HepG2 (cell line): ENCODE data around the gene IL4I1. TPM values are rescaled to one million over a fixed set of nuclear protein-coding genes. Genes with fewer than 3 reads are reported as not detected.

Experiments used
- EP300 ChIP-seq, 3 experiments: sonication (generic) in 1 of 3; formaldehyde crosslinking in 1 of 3; IDR thresholded peaks; 2 replicates each; pipeline versions ENCODE4 v1.5.1 to v1.6.1; 2011 to 2020; ENCODE audit warnings: low read depth in 2 of 3, low read length in 2 of 3, borderline replicate concordance in 1 of 3, improper control_type of control experiment in 1 of 3, mild to moderate bottlenecking in 1 of 3, missing genetic modification reagents in 1 of 3, moderate library complexity in 1 of 3
- ESRRA ChIP-seq: sonication (generic); formaldehyde crosslinking; IDR thresholded peaks from 2 replicates; pipeline ENCODE4 v1.5.1; 2020; ENCODE audit warnings: mild to moderate bottlenecking, low read depth, missing genetic modification reagents
- FOSL2 ChIP-seq: sonication (generic); formaldehyde crosslinking; IDR thresholded peaks from 2 replicates; pipeline ENCODE4 v1.4.0; 2020; ENCODE audit warnings: missing genetic modification reagents
- FOXC1 ChIP-seq: sonication (generic); formaldehyde crosslinking; IDR thresholded peaks from 2 replicates; pipeline ENCODE4 v1.8.0; 2022; ENCODE audit warnings: mild to moderate bottlenecking, missing genetic modification reagents, borderline replicate concordance
- GATA4 ChIP-seq: sonication (generic); IDR thresholded peaks from 2 replicates; pipeline ENCODE4 v1.6.1; 2016; ENCODE audit warnings: antibody characterized with exemption, low read depth, borderline replicate concordance
- GPN1 ChIP-seq: sonication (generic); formaldehyde crosslinking; IDR thresholded peaks from 2 replicates; pipeline ENCODE4 v1.5.1; 2020; ENCODE audit warnings: missing genetic modification reagents, borderline replicate concordance
- HNRNPLL ChIP-seq: fragments of 200-400 bp; formaldehyde crosslinking; IDR thresholded peaks from 2 replicates; pipeline ENCODE4 v1.6.1; 2017; ENCODE audit warnings: mild to moderate bottlenecking, low read depth, low read length; ENCODE audit not compliant: poor library complexity, severe bottlenecking
- SIN3B ChIP-seq: fragments of 150-350 bp; IDR thresholded peaks from 2 replicates; pipeline ENCODE4 v1.6.1; 2014; ENCODE audit warnings: low read length
- ZFP82 ChIP-seq: sonication (generic); formaldehyde crosslinking; IDR thresholded peaks from 2 replicates; pipeline ENCODE4 v1.5.1; 2020; ENCODE audit warnings: mild to moderate bottlenecking, missing genetic modification reagents, borderline replicate concordance
- ZNF180 ChIP-seq: sonication (generic); formaldehyde crosslinking; IDR thresholded peaks from 2 replicates; pipeline ENCODE4 v1.4.0; 2020; ENCODE audit warnings: low read depth, missing genetic modification reagents, borderline replicate concordance
- ZNF501 ChIP-seq: sonication (generic); formaldehyde crosslinking; IDR thresholded peaks from 2 replicates; pipeline ENCODE4 v1.5.1; 2020; ENCODE audit warnings: mild to moderate bottlenecking, moderate library complexity, missing genetic modification reagents
- ZSCAN31 ChIP-seq: sonication (generic); formaldehyde crosslinking; IDR thresholded peaks from 2 replicates; pipeline ENCODE4 v1.5.0; 2020; ENCODE audit warnings: low read depth, mild to moderate bottlenecking, missing genetic modification reagents
- polyA plus RNA-seq, 8 experiments: library from polyadenylated mRNA; depleted of rRNA in 3 of 8; stranded (reverse) in 7 of 8; unstranded in 1 of 8; fragments of >200 nt; fragmentation: Illumina TruSeq in 4 of 8; extraction: Trizol in 4 of 8; gene quantifications; 2 replicates each; pipeline versions ENCODE4 v1.2.1 to v1.2.3, GENCODE V29; 2011 to 2016; ENCODE audit warnings: low read depth in 4 of 8, missing spikeins in 1 of 8, mixed read lengths in 1 of 8; ENCODE audit not compliant: insufficient read depth in 1 of 8
- total RNA-seq, 5 experiments: library from RNA; depleted of rRNA; stranded (reverse); fragments of >200 nt; fragmentation: Illumina TruSeq; extraction: Trizol; gene quantifications; 2 replicates each; pipeline ENCODE4 v1.2.3, GENCODE V29; 2016; ENCODE audit warnings: low read depth in 1 of 5
- TF ChIP-seq, protein P1 (sequence below): sonication (generic); formaldehyde crosslinking; IDR thresholded peaks from 2 replicates; pipeline ENCODE4 v1.4.0; 2020; ENCODE audit warnings: missing genetic modification reagents
- TF ChIP-seq, protein P2 (sequence below): sonication (generic); formaldehyde crosslinking; IDR thresholded peaks from 2 replicates; pipeline ENCODE4 v1.8.1; 2023; ENCODE audit warnings: mild to moderate bottlenecking, moderate library complexity, missing genetic modification reagents
- TF ChIP-seq, protein P3 (sequence below): sonication (generic); formaldehyde crosslinking; conservative IDR thresholded peaks from 2 replicates; pipeline ENCODE4 v1.8.1; 2023; ENCODE audit warnings: missing genetic modification reagents
- TF ChIP-seq, protein P4 (sequence below): sonication (generic); formaldehyde crosslinking; IDR thresholded peaks from 2 replicates; pipeline ENCODE4 v1.8.1; 2023; ENCODE audit warnings: mild to moderate bottlenecking, missing genetic modification reagents
- TF ChIP-seq, protein P5 (sequence below): sonication (generic); IDR thresholded peaks from 2 replicates; pipeline ENCODE4 v1.6.1; 2016; ENCODE audit warnings: low read depth, borderline replicate concordance

Gene IL4I1
- total and polyA plus RNA-seq, 2 of the 13 experiments (the other 11 are each of a cell fraction or from before 2014, with no cell fraction given), result not detected

DNA sequence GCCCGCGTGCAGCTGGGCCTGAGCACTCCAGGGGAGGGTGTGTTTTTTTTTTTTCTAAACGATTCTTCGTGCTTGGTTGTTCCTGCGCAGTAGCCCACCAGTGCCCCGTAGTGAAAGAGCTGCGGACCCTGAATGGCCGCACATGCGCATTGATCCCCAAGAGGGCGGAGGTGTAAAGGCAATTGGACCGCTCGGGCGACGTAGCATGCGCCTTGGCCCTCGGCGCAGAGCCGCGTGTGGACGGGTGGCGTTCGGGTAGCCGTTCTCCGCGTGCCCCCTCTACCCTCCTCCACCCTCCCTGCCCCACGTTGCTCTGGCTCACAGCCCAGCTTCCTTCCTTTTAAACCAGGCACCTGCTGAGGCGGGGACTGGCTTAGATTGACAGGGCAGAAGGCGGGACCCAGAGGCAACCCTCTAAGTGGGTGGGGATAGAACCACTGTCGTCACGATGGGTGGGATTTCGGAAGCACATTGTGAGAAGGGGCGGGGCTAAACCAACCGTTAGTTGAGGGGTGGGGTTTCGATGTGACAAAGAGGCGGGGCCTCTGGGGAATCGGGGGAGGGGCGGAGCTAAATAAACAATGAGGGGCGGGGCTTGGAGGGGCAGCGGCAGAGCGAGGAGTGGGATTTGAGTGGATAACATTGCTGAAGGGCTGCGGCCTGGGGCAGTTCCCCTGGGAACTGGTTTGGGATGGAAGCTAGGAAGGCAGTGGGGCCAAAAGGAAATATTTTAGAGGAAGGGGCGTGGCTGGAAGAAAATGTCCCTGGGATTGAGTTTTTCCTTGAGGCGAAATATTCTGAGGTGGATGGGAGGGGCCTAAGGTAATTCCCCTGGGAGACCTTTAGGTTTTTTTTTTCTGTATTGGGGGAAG is 33.2 kb upstream of the IL4I1 start (continued):
- TF ChIP-seq, protein P1, sequence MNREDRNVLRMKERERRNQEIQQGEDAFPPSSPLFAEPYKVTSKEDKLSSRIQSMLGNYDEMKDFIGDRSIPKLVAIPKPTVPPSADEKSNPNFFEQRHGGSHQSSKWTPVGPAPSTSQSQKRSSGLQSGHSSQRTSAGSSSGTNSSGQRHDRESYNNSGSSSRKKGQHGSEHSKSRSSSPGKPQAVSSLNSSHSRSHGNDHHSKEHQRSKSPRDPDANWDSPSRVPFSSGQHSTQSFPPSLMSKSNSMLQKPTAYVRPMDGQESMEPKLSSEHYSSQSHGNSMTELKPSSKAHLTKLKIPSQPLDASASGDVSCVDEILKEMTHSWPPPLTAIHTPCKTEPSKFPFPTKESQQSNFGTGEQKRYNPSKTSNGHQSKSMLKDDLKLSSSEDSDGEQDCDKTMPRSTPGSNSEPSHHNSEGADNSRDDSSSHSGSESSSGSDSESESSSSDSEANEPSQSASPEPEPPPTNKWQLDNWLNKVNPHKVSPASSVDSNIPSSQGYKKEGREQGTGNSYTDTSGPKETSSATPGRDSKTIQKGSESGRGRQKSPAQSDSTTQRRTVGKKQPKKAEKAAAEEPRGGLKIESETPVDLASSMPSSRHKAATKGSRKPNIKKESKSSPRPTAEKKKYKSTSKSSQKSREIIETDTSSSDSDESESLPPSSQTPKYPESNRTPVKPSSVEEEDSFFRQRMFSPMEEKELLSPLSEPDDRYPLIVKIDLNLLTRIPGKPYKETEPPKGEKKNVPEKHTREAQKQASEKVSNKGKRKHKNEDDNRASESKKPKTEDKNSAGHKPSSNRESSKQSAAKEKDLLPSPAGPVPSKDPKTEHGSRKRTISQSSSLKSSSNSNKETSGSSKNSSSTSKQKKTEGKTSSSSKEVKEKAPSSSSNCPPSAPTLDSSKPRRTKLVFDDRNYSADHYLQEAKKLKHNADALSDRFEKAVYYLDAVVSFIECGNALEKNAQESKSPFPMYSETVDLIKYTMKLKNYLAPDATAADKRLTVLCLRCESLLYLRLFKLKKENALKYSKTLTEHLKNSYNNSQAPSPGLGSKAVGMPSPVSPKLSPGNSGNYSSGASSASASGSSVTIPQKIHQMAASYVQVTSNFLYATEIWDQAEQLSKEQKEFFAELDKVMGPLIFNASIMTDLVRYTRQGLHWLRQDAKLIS (CRISPR knock-in tag), result no peak
- TF ChIP-seq GATA4 (0 out of 2 replicates have a peak, but pooled peaks have one; percentile 59), GPN1 (CRISPR knock-in tag) (peak; percentile 59; the same call in 1 of the 2 replicates), ESRRA (CRISPR knock-in tag) (peak; percentile 41; the same call in 1 of the 2 replicates), ZFP82 (CRISPR knock-in tag) (no peak), SIN3B (no peak), HNRNPLL (no peak), ZNF180 (no peak), ZNF501 (CRISPR knock-in tag) (peak; percentile 92), ZSCAN31 (CRISPR knock-in tag) (peak; percentile 82), FOSL2 (no peak), FOXC1 (CRISPR knock-in tag) (no peak), EP300 (IDR thresholded peaks at IDR 0.05; ENCODE audit: low read depth in 2 of 2, low read length in 2 of 2) (no peak), EP300 (CRISPR knock-in tag; IDR thresholded peaks at IDR 0.05; ENCODE audit: borderline replicate concordance) (peak; percentile 11; the same call in 1 of the 2 replicates)
- TF ChIP-seq, protein P2, sequence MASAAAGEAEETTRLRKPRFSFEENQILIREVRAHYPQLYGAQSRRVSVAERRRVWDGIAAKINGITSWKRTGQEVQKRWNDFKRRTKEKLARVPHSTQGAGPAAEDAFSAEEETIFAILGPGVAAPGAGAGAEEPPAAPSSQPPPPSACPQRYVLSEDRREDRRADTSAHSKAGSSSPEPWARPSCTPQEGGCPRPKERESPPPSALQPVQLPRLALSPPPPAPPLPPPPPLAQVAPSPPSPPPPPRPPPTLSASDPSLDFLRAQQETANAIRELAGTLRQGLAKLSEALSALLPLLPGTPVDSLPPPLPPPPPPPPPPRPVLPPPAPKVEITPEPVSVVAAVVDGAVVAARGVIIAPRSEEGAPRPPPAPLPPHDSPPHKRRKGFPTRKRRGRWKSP (CRISPR knock-in tag), result 0 out of 2 replicates have a peak, but pooled peaks have one; percentile 39
- TF ChIP-seq, protein P3, sequence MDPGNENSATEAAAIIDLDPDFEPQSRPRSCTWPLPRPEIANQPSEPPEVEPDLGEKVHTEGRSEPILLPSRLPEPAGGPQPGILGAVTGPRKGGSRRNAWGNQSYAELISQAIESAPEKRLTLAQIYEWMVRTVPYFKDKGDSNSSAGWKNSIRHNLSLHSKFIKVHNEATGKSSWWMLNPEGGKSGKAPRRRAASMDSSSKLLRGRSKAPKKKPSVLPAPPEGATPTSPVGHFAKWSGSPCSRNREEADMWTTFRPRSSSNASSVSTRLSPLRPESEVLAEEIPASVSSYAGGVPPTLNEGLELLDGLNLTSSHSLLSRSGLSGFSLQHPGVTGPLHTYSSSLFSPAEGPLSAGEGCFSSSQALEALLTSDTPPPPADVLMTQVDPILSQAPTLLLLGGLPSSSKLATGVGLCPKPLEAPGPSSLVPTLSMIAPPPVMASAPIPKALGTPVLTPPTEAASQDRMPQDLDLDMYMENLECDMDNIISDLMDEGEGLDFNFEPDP (CRISPR knock-in tag), result 0 out of 2 replicates have a peak, but pooled peaks have one; percentile 73
- TF ChIP-seq, protein P4, sequence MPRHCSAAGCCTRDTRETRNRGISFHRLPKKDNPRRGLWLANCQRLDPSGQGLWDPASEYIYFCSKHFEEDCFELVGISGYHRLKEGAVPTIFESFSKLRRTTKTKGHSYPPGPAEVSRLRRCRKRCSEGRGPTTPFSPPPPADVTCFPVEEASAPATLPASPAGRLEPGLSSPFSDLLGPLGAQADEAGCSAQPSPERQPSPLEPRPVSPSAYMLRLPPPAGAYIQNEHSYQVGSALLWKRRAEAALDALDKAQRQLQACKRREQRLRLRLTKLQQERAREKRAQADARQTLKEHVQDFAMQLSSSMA, result no peak
- TF ChIP-seq, protein P5, sequence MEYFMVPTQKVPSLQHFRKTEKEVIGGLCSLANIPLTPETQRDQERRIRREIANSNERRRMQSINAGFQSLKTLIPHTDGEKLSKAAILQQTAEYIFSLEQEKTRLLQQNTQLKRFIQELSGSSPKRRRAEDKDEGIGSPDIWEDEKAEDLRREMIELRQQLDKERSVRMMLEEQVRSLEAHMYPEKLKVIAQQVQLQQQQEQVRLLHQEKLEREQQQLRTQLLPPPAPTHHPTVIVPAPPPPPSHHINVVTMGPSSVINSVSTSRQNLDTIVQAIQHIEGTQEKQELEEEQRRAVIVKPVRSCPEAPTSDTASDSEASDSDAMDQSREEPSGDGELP, result no peak
